Hematopoietic multipotent progenitor cell treated with erythropoietin and hydrocortisone succinate and interleukin-3 and kit ligand, for 15 days (in vitro differentiated cells): Measurements from ENCODE around the gene LMOD3.

Experiments
- DNase-seq: peaks from one replicate; pipeline ENCODE4 v3.0.0-alpha.2; 2015; ENCODE audit warnings: low spot score

The LMOD3 gene

GRCh38 chr3:69121950-69122349 is 445 bp downstream of the LMOD3 start:
- DNase-seq = no peak

GRCh38 chr3:69121513-69121912 is 882 bp downstream of the LMOD3 start:
- DNase-seq = no peak

DNA sequence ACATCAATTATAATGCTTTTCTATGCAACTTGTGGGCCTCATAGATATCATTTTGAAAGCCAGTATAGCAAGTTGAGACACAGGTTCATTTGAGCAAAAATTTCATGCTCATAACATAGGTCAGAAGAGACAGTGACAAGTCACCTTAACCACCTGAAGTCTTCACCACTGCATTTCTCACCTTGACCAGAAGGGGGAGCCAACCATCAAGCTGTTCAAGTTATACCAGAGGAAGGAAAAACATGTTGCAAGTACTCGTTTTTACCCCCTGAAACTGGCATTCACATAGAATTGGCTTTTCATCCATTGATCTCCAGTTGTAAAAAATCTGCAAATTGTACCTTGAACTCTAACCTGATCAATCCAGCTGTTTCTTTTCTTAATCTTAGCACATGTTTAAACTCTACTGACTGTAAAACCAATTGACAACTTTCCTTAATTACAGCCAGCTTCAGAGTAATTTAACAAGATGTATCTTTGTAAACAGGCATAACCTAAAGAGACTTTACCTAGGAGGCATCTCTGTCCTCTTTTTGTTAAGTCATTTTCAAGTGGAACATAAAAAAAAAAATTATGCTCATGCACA is 1.4 kb downstream of the LMOD3 start:
- peak; percentile 80 for DNase-seq

DNA sequence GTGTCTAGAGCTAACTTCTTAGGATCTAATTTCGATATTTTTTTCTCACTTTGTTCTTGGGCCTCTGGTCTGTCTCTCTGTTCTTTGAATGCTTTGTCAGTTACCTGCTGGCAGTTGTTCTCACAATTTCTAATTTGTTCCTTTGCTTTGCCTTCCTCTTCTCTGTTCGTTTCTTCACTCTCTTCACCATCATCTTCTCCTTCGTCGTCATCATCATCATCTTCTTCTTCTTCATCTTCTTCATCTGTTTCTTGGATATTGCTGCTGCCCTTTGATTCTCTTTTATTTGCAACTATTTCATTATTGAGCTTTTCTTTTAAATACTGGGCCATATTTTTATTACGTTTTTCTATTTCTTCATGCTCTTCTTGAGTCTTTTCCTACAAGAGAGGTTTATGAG is 2.7 kb downstream of the LMOD3 start:
- DNase-seq = no peak

DNA sequence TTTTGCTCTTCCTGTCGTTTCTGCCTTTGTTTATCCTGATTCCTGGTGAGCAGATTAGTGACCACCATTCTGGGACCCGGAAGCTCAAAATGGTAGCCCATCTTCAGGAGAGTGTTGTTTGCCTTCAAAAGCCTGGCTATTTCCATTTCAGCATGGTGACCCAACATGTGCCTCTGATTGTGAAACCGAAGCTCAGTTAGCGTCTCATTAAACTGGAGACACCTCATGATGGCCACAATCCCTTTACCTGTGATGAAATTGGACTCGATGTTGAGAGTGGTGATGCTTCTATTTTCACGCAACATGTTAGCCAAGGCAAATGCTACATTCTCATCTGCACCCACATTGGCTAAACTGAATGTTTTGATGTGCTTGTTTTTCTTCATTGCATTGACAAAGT is 3.3 kb downstream of the LMOD3 start:
- DNase-seq = no peak

- no peak for DNase-seq
These were observed 3.8 kb downstream of the LMOD3 start for GRCh38 chr3:69118555-69118954.

GRCh38 chr3:69116897-69117296 is 5.5 kb downstream of the LMOD3 start:
- DNase-seq = no peak

DNA sequence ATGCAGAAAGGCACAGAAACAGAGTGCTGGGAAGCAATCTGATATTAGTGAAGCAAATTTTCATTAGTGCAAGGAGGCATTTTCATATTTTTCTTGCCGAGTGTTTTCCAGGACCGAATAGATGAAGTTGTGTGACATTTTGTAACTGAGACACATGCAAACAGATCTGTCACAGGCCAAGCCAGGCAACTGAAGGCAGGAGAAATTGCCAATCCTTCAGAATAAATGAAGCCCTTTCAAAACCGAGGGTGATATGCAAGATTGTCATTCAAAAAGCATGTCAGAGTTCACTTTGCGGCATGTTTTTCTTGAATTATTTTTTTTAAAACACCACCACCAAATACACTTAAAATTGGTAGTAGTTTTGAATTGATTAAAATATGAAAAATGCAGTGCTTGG is 6.2 kb downstream of the LMOD3 start:
- no peak for DNase-seq

DNA sequence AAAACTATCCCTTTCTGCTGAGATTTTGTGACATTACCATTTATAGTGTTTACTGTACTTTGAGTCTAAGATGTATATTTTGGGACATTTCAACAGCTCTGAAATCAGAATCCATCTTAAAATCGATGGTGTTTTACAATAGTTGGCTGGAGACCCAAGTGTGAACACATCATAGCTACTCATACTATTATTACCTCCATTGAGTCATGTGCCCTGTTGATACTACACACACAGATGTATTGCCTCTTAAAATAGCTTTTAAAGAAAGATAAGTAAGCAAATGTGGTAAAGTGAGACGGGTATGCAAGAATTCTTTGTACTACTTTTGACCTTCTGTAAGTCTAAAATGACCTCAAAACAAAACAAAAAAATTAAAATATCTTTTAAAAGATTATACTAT is 6.7 kb downstream of the LMOD3 start:
- DNase-seq = no peak

- no peak for DNase-seq
These were observed 8.9 kb downstream of the LMOD3 start for GRCh38 chr3:69113536-69113935.

DNA sequence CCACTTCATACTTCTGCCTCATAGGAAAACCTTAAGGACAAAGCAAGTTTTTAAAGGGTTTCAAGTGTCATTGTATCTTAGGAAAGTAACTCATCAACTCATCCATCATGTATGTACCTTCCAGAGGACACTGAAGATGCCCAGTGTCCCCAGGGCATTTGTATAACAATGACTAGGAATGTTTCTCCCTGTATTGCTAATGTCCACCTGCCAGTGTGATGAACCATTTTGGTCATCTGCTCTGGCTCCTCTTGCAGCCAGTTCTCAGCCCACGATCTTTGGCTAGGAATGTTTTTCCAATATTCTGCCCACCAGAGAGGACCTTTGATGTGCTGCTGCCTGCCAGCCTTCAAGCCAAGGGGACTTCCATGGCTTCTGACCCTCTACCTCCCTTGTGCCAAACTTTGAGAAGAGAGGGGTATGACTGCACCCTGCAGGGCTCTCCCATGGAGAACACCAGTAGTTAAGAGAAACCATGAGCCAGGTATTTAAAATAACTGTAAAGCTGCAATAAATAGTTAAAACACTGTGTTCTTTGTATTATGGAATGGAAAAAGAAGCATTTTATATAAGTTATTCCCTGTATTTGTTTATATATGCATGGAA is 11.4 kb downstream of the LMOD3 start:
- no peak for DNase-seq

GRCh38 chr3:69108811-69109210 is 13.6 kb downstream of the LMOD3 start:
- no peak for DNase-seq

DNA sequence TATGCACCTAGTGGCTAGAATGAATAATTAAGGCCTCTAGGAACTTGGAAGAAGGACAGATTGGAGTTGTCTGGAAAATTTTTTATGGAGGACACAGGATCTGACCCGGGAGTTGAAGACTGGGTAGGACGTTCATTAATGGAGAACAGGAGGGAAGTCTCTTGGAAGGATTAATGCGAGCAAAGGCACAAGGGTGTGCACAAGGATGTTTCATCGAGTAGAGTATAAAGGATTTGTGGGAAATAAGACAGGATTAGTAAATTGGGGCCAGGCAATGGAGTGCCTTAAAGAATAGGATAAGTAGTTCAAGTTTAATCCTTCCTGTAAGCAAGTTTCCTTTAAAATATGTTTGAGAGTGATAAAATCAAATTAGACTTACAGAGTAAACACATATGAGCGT is 14.6 kb downstream of the LMOD3 start:
- no peak for DNase-seq

GRCh38 chr3:69105320-69105719 is 17.1 kb downstream of the LMOD3 start:
- no peak for DNase-seq

DNA sequence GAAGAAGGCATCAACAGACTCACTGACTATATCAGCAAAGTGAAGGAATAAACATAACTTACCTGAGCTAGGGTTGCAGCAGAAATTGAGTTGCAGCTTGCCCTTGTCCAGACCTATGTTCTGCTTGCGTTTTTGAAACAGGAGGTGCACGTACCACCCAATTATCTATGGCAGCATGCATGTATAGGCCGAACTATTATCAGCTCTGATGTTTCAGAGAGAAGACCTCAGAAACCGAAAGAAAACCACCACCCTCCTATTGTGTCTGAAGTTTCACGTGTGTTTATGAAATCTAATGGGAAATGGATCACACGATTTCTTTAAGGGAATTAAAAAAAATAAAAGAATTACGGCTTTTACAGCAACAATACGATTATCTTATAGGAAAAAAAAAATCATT is 17.8 kb downstream of the LMOD3 start:
- no peak for DNase-seq

- no peak for DNase-seq
These were observed 19.3 kb downstream of the LMOD3 start for GRCh38 chr3:69103123-69103522.

- DNase-seq = no peak
These were observed 20.0 kb downstream of the LMOD3 start for GRCh38 chr3:69102384-69102783.

GRCh38 chr3:69099576-69099975 is 22.8 kb downstream of the LMOD3 start:
- no peak for DNase-seq

DNA sequence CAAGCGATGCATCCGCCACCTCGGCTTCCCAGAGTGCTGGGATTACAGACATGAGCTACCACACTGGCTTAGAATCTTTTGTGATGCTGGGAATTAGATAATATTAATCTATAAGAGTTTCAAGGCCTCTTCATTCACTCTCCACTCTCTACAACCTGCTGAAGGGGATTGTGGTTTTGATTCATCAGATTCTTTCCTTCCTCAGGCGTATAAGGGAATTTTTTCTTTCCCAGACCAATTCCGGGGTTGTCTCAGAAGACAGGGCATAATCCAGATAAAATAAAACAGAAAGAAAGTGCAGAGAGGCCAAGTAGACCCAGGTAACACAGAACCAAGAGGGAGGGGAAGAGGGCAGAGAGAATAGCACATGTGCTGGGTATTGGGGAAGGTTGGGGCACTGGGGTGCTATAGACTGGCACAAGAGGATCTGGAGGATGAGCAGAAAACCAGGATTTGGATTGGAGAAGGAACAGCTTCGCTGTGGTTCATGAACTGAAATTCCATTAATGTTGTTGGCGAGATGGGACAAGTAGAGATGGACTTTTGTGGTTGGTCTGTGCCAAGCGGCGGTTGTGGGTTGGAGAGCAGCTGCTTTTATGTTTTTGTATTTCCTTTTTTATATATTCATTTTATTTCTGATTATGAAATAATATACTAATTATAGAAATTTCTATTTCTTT is 24.8 kb downstream of the LMOD3 start:
- DNase-seq = no peak

- DNase-seq = no peak
These were observed 26.1 kb downstream of the LMOD3 start for GRCh38 chr3:69096299-69096698.

- no peak for DNase-seq
These were observed 26.8 kb downstream of the LMOD3 start for GRCh38 chr3:69095636-69096035.

DNA sequence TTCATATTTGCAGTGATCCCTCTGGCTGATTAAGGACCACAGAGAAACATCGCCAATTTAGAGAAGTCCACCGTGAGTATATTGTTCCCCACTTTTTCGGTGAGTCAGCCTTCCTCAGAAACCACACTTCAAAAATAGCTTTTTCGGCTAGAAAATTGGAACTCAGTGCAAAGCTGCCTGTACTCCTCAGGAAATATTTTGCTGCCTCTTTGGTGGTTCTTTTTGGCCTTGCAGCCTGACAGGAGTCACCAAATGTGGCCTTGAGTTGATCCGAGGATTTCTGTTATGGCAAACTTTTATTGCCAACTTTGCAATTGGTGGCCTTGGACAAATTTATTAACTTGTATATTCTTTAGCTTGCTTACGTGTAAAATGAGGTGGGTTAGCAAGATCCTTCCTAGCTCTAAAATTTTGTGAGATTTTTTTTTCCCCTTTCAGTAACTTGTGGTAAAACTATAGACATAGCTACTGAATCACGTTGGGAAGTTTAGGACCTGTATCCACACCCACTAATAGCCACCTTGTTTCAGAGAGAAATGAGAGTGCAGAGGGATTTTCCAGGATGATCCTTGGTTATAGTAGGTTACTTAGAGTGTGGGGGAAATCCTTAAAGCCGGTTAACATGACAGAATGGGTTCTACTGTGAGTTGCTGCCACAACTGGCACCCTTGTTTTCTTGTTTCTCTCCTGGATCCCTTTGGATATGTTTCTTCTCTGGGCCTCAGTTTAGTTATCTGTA is 27.8 kb downstream of the LMOD3 start:
- no peak for DNase-seq

GRCh38 chr3:69092030-69092516 is 30.3 kb downstream of the LMOD3 start:
- no peak for DNase-seq
